ENCODE results near the gene OPCML. TPM values are rescaled to one million over a fixed set of nuclear protein-coding genes. Genes with fewer than 3 reads are reported as not detected.

Gene OPCML
- total and polyA plus RNA-seq, 4 donors, result under 0.01 to 0.01 TPM; not detected in 2

- no peak overlapping the region for H3K9ac ChIP-seq (ENCODE audit: low read depth in 1 of 2, low read length in 2 of 2)
- no peaks in the 10 kb centered on the region for H3K9me3 ChIP-seq (ENCODE audit: control insufficient read depth in 4 of 4, low read length in 3 of 4)
- no peaks in the 10 kb centered on the region for H3K27me3 ChIP-seq (ENCODE audit: control insufficient read depth in 4 of 4, insufficient read depth in 4 of 4, low read length in 3 of 4)
- DNase-seq (ENCODE audit: low spot score), result no peak
- no peak overlapping the region for H3K4me3 ChIP-seq (ENCODE audit: low read depth in 1 of 3, low read length in 3 of 3)
- TF ChIP-seq FOXA2 (IDR thresholded peaks at IDR 0.05) (no peak), RAD21 (IDR thresholded peaks at IDR 0.05) (no peak), RXRA (IDR thresholded peaks at IDR 0.05) (no peak), JUND (IDR thresholded peaks at IDR 0.05) (no peak), GABPA (IDR thresholded peaks at IDR 0.05 in 1 of 2, conservative IDR thresholded peaks at IDR 0.05 in 1 of 2) (no peak), MAX (IDR thresholded peaks at IDR 0.05) (no peak), CTCF (IDR thresholded peaks at IDR 0.05; ENCODE audit: low read depth, low read length, missing input control) (no peak), ATF3 (IDR thresholded peaks at IDR 0.05) (no peak), HNF4G (IDR thresholded peaks at IDR 0.05) (no peak), YY1 (IDR thresholded peaks at IDR 0.05) (no peak), HNF4A (conservative IDR thresholded peaks at IDR 0.05) (no peak), NR2F2 (IDR thresholded peaks at IDR 0.05) (no peak), ZBTB33 (IDR thresholded peaks at IDR 0.05) (no peak), FOXA1 (IDR thresholded peaks at IDR 0.05) (no peak), EGR1 (IDR thresholded peaks at IDR 0.05; ENCODE audit: low read depth in 2 of 2) (no peak), SP1 (IDR thresholded peaks at IDR 0.05) (no peak), TAF1 (conservative IDR thresholded peaks at IDR 0.05) (no peak), REST (IDR thresholded peaks at IDR 0.05) (no peak)
- 82% methylated on average over 8 of the region's 8 CpGs for WGBS
- H3K4me1 ChIP-seq (ENCODE audit: control insufficient read depth in 4 of 4, insufficient read depth in 4 of 4, low read length in 3 of 4), result peaks cover 9 to 26% (median 21%) of the 10 kb centered on the region in 4 donors
- no peaks in the 10 kb centered on the region for H3K36me3 ChIP-seq (ENCODE audit: control insufficient read depth in 4 of 4, insufficient read depth in 3 of 4, low read depth in 1 of 4, low read length in 3 of 4)
- no peak overlapping the region for H3K27ac ChIP-seq (ENCODE audit: low read depth in 1 of 2, low read length in 2 of 2)
These were observed 15.5 kb downstream of the OPCML start for GRCh38 chr11:133516845-133517244.
